GM21529 (cell line): ENCODE results near the gene UTS2B.

Experiments used
- ATAC-seq: cut with Tn5 transposase; IDR thresholded peaks from one replicate; pipeline ENCODE4 v1.9.1; 2021; ENCODE audit not compliant: unreplicated experiment

The UTS2B gene

DNA sequence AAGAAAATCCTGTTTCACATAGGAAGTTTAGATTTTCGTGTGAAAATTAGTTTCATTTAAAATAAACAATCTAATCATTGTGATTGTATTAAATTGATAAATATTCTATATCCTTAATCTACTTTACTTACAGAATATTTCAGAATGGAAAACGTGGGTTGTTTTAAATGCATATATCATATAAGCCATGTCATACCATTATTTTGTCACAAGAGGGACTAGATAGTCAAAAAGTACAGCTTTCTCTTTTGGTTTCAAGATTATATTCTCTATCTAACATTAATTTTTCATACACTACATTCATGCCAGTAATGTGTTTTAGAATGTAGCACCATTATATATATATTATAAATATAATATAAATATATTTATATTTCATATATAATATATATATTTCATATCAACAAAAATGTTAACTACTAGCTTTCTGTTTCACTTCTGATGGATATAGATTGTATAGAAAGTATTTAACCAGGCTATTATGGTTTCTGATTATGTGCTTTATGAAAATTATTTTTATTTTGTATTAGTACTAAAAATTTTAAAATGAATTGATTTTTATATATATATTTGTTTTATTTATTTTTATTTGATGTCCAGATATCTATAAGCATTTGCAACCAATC is 86.0 kb downstream of the UTS2B start:
- no peak for ATAC-seq

DNA sequence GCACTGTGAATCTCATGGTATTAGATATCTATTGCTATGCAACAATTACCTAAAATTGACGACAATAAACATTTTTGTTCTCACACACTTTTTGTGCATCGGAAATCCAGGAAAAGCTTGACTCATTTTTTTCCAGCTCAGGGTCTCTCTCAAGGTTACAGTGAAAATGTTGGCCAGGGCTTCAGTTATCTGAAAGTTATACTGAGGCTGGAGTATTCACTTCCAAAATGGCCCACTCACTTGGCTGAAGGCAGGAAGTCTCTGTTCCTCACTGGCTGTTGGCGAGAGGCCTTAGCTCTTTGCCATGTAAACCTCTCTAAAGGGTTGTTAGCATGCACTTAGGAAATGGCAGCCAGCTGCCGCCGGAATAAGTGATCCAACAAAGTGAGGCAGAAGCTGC is 89.8 kb downstream of the UTS2B start:
- no peak for ATAC-seq

DNA sequence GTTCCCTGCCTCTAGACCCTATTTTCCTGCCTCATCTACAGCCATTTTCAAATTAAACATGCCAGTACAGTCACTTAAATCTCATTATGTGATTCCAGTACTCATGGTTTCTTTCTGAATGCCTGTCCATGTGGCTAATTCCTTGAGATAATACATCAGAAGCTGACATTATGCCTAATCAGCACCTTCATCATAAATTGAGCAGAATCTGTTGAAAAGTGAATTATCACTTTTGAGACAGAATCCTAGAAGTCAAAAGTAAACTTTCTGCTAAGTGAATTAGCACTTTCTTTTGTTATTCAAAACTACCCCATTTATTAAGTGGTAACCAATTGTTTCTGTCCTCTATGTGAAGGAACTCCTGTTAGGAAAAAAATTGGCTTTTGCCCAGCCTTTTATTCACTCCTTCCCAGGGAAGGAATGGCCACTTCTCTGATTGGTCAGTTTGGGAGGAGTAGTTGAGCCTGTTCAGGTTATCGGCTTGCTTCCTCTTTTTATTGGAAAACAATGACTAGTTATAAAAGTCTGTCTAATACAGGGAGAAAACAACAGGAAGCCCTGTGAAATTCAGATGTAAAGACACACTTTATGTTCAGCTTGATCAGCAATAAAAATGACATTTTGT is 90.8 kb downstream of the UTS2B start:
- ATAC-seq: no peak

DNA sequence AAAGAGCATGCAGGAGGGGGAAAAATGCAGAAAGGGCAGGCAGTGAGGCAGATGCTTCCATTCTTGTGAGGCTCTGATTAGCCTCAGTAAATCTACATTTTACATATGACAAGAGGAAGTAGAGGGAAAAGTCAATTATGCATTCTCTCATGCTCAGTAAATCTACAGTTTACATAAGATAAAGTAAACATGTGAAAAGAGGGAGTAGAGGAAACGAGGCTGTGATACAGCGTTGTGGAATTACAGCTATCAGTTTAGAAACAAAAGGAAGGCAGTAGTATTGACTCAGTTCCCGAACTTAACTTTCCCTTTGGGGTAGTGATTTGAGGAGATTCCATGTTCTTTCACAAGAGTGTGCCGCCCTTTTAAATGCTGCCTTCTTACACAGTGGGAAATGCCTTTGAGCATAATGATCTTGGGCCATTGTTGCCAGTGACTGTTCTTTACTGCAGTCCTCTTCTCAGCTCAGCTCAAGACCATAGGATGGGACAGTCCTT is 92.0 kb downstream of the UTS2B start:
- no peak for ATAC-seq

DNA sequence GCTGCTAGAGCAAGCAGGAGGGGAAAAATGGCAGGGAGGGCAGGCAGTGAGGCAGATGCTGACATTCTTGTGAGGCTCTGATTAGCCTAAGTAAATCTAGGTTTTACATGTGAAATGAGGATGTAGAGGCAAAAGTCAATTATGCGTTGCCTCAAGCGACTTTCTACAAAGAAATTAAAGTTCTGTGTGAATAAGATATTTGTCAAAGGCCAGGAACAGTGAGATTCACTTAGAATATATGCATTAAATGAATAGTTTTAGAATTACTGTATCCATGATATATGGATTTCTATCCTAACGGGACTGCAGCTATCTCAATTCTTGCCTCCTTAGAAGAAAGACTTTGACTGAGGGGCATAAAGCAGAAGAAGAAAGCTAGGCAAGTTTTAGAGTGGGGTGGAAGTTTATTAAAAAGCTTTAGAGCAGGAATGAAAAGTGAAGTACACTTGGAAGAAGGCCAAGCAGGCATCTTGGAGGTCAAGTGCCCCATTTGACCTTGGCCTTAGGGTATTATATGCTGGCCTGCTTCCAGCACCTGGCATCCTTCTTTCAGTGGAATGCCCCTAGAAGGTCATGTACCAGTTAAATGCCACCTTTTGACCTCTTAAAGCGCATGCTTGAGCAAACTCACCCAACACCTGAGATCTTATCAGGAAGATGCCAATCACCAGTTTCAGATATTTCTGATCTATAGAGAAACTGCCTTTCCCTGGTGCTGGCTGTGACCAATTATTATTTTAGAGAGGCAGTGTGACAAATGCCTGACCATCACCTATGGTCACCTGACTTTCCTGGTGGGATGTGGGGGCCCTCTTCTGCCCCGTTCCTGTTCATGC is 93.1 kb downstream of the UTS2B start:
- ATAC-seq: no peak

DNA sequence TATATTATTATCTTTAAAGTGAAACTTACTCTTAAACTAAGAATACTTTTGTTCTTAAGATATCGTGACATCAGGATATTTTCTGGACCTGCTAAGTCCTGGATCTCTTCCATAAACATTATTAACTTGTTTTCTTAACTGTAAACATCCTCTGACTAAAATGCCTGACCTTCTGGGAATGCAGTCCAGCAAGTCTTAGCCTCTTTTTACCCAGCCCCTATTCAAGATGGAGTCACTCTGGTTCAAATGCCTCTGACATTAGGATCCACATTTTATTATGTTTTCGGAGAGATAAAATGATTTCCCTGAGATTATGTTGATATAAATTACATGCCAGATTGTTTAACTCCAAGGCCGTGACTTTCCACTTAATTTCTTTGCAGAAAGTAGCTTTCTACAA is 93.7 kb downstream of the UTS2B start:
- ATAC-seq: no peak

DNA sequence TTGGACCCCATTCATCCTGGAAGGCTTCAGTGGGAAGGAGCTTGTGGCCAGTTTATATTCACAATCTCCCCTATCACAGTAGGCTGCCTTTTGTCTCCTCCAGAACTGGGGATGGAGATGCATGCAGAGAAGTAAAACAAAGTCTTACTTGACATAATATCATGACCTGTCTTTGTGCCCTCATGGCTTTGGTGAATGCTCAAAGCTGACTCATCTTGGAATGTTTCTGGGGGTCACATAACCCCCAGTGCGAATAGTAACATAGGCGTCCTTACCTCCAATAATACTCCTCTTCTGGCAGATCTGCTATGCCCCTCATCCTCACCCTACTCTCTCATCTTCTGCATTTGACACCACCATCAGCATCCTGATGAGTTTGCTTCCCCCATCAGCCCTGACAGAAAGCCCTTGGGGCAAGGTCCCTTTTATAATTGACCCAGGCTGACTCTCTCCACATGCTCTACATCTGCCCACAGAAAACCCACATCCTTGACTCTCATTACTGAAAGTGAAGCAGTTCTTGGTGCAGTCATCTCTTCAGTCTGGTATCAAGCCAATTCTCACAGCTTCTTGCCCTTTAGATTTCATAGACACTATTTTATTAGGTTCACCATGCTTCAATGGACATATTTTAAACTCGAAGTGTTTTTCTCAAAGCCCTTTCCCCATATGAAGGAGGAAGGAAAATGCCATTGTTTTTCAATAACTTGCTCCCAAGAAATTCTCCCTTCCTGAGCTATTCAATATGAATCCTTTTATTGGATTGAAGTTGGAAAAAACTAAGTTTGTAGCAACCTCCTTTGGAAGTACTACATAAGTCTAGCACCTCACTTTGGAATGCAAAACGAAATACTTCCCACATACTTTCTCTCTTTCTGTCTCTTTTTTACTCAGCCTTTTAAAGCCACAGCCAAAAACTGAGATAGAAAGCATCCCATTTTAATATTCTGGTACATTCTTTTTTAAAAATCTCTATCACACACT is 94.7 kb downstream of the UTS2B start:
- ATAC-seq: peak; percentile 99

DNA sequence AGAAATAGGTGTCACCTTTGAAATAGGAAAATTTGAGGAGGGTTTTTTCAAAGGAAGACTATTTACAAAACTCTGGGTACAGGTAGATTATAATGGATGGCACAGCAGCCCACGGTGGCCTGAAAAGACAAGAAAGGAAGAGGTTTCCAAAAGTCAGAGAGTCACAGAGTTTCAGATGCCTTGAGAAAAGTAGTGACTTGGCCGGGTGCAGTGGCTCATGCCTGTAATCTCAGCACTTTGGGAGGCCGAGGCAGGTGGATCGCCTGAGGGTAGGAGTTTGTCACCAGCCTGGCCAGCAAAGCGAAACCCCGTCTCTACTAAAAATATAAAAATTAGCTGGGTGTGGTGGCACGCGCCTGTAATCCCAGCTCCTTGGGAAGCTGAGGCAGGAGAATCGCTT is 96.1 kb downstream of the UTS2B start:
- no peak for ATAC-seq

DNA sequence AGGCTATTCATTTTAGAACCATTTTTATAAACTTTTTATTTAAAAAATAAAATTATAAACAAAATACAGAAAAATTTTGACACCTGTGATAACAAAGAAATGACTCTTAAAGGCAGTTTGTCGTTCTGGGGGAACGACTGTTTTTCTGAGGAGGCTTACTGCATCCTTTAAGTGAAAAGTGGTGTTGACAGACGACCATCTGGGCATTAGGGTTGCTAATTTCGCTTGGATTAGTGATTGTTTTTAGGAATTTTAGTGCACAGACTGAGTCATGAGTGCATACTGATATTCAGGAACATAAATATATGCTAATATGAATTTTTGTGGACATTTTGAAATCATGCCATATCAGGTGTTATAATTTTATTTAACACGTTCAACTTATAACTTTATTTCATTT is 102.8 kb downstream of the UTS2B start:
- no peak for ATAC-seq

DNA sequence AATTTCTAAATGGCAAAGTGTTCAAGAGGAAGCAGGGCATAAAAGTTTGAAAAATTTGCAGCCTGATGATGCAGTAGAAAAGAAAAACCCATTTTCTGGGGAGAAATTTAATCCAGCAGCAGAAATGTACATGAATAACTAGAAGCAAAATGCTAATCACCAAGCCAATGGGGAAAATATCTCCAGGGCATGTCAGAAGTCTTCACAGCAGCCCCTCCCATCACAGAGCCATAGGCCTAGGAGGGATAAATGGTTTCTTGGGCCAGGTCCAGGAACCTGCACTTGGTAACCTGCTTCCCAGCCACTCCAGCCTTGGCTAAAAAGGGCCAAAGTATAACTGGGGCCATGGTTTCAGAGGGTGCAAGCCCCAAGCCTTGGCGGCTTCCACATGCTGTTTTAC is 108.7 kb downstream of the UTS2B start:
- no peak for ATAC-seq

DNA sequence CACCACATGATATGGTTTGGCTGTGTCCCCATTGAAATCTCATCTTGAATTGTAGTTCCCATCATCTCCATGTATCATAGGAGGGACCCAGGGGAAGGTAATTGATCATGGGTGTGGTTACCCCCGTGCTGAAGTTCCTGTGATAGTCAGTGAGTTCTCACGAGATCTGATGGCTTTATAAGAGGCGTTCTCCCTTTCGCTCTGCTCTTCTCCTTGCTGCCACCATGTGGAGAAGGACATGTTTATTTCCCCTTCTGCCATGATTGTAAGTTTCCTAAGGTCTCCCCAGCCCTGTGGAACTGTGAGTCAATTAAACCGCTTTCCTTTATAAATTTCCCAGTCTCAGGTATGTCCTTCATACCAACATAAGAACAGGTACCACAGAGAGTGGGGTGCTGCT is 109.4 kb downstream of the UTS2B start:
- ATAC-seq: no peak

DNA sequence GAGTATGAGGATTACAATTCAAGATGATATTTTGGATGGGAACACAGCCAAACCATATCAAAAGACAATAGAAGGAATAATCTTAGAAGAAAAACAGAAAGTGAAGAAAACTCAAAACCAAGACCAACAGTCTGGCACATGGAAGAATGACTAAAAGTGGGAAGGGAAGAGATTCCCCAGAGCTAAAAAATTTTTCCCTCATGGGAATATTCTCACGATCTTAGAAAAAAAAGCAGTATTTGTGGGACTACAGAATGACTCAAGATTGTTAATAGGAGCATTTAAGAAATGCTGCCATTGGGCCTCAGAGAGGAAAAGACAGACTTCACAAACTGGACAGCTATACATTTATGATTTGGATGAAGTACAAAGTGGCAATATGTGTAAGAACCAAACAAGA is 113.0 kb downstream of the UTS2B start:
- no peak for ATAC-seq
